ENCODE measurements around the gene ADAMTSL3.

ADAMTSL3 gene

DNA sequence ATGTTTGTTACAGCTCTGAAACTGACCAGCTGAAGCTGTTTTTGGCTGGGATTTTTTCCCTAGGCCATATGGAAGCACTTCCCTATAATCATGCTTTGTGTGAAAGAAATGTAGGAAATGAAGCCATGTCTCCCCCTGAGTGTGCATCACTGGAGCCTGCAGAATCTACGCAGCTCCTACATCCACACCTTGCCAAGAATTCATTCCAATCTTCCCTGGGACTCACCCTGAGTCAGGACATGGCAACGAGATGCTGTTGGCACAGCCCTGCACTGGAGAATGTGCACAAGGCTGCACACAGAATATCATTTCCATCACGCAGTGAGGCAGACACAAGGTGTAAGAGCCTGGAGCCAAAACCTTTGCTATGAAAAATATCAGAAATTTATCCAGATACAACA is 189.5 kb downstream of the ADAMTSL3 start:
- H3K4me1 ChIP-seq (ENCODE audit: insufficient read depth, low read length), result no peaks in the 10 kb centered on the region
- no peaks in the 10 kb centered on the region for H3K36me3 ChIP-seq (ENCODE audit: insufficient read depth, low read length)
- H2AFZ ChIP-seq (ENCODE audit: low read depth, low read length), result no peak overlapping the region
- H3K4me3 ChIP-seq (ENCODE audit: low read length), result no peak overlapping the region
- peaks cover 5% of the 10 kb centered on the region for H3K27me3 ChIP-seq (ENCODE audit: insufficient read depth, low read length)
- H3K9me3 ChIP-seq (ENCODE audit: low read length), result no peaks in the 10 kb centered on the region

DNA sequence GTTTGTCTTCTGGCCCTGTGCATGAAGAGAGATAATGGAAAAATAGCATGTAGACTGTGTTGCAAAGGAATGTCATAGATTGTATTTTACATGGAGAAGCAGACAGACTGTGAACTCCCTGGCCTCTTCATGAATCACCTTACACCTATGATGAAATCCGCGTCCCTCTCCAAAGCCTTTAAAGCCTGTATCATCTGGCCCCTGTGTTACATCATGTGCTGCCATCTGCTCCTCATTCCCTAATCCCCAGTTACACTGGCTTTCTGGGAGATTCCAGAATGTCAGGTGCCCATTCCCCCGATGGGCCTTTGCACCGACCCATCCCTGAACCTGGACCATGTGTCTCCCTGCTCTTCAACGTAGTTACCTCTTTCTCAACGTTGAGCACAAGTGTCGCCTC is 190.8 kb downstream of the ADAMTSL3 start:
- Histone ChIP-seq H3K4me3 (ENCODE audit: low read length) (no peak overlapping the region), H3K4me1 (ENCODE audit: insufficient read depth, low read length) (no peaks in the 10 kb centered on the region), H3K9me3 (ENCODE audit: low read length) (no peaks in the 10 kb centered on the region), H3K36me3 (ENCODE audit: insufficient read depth, low read length) (no peaks in the 10 kb centered on the region), H2AFZ (ENCODE audit: low read depth, low read length) (no peak overlapping the region), H3K27me3 (ENCODE audit: insufficient read depth, low read length) (no peaks in the 10 kb centered on the region)

DNA sequence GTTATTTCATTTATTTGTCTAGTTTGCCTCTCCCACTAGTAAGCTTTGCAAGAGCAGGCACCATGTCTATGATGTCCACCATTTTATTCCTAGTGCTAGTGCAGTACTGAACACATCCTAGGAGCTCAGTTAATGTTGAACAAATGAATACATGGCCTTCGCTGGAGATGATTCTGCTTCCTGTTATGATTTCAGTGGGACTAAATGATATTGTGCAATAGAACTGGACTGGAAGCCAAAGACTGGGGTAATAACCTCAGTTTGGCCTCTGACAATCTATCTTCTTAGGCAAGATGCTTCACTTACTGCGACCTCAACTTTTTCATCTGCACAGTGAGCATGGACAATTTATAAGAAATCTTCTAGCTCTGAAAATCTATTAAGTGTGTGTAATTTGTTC is 191.3 kb downstream of the ADAMTSL3 start:
- Histone ChIP-seq H3K4me1 (ENCODE audit: insufficient read depth, low read length) (no peaks in the 10 kb centered on the region), H3K4me3 (ENCODE audit: low read length) (no peak overlapping the region), H3K9me3 (ENCODE audit: low read length) (no peaks in the 10 kb centered on the region), H3K36me3 (ENCODE audit: insufficient read depth, low read length) (no peaks in the 10 kb centered on the region), H2AFZ (ENCODE audit: low read depth, low read length) (no peak overlapping the region), H3K27me3 (ENCODE audit: insufficient read depth, low read length) (no peaks in the 10 kb centered on the region)

DNA sequence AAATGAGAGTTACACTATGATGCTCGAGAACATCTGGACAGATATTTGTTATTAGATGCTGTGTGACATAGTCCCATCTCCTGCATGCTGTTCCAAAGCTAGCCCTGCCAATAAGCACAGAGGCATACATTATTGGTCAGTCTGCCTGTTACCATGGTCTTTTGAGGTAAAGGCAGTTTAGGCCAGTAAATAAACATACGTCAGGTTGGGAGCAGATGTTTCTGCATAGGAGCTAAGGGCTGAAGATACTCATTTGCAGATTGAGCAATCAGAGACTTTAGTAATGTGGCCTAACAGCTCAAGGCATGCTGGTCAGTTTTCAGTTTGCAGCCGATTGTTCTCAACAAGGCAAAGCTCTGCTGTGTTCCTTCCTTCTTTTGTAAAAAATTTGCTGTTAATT is 192.9 kb downstream of the ADAMTSL3 start:
- H3K27me3 ChIP-seq (ENCODE audit: insufficient read depth, low read length), result no peaks in the 10 kb centered on the region
- no peaks in the 10 kb centered on the region for H3K36me3 ChIP-seq (ENCODE audit: insufficient read depth, low read length)
- H2AFZ ChIP-seq (ENCODE audit: low read depth, low read length), result no peak overlapping the region
- no peaks in the 10 kb centered on the region for H3K9me3 ChIP-seq (ENCODE audit: low read length)
- no peak overlapping the region for H3K4me3 ChIP-seq (ENCODE audit: low read length)
- H3K4me1 ChIP-seq (ENCODE audit: insufficient read depth, low read length), result no peaks in the 10 kb centered on the region

DNA sequence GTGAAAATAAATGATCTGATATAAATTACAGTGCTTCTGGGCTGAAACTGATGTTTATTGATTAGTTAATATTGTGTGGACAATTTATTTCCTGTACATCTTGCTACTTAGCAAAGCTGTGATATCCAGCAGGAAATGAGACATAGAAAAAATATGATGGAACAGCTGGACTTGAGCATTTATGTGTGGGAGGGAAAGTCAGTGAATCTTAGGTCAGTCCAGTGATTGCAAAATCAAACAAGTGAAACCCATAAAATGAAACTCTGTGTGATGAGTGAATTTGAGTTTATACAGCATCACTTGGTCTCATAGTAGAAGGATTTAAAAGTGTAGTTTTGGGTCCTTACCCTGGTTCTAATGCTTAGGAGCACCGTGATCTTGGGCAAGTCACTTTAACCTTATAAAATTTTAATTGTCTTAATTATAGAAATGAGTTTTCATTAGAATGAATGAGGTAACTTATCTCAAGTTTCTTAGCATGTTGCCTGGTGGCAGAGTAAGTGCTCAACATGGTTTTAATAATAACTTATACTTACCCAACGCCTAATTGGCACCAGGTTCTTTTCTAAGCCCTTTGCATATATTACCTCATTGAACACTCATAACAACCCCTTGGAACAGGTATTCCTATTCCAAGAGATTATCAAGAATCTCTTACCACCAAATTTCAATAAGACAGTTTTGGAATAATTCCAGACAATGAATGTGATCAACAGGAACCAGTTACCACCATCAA is 194.6 kb downstream of the ADAMTSL3 start:
- Histone ChIP-seq H3K4me1 (ENCODE audit: insufficient read depth, low read length) (no peaks in the 10 kb centered on the region), H3K4me3 (ENCODE audit: low read length) (no peak overlapping the region), H3K36me3 (ENCODE audit: insufficient read depth, low read length) (no peaks in the 10 kb centered on the region)

DNA sequence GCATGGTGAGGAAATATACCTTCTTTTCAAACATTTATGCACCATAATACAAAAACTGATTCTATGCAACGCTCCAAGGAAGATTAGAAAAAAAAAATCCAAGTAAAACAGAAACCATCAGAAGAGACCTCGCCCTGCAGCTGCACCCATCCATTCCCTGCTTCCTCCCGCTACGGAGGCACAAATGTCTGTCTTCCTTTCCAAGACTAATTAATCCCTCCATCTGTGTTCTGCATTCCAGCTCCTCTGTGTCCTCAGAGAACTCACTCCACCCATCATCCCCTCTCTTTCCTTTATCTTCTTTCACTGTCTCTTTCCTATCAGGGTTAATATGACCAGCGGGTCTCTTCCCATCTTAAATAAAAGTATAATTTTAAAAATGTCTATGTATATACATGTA is 196.1 kb downstream of the ADAMTSL3 start:
- Histone ChIP-seq H3K27me3 (ENCODE audit: insufficient read depth, low read length) (no peaks in the 10 kb centered on the region), H3K4me3 (ENCODE audit: low read length) (no peak overlapping the region), H2AFZ (ENCODE audit: low read depth, low read length) (no peak overlapping the region), H3K36me3 (ENCODE audit: insufficient read depth, low read length) (no peaks in the 10 kb centered on the region), H3K9me3 (ENCODE audit: low read length) (no peaks in the 10 kb centered on the region), H3K4me1 (ENCODE audit: insufficient read depth, low read length) (no peaks in the 10 kb centered on the region)

More for the DNA sequence above, 194.6 kb downstream of the ADAMTSL3 start:
- no peaks in the 10 kb centered on the region for H3K27me3 ChIP-seq (ENCODE audit: insufficient read depth, low read length)
- H2AFZ ChIP-seq (ENCODE audit: low read depth, low read length), result no peak overlapping the region
- no peaks in the 10 kb centered on the region for H3K9me3 ChIP-seq (ENCODE audit: low read length)

DNA sequence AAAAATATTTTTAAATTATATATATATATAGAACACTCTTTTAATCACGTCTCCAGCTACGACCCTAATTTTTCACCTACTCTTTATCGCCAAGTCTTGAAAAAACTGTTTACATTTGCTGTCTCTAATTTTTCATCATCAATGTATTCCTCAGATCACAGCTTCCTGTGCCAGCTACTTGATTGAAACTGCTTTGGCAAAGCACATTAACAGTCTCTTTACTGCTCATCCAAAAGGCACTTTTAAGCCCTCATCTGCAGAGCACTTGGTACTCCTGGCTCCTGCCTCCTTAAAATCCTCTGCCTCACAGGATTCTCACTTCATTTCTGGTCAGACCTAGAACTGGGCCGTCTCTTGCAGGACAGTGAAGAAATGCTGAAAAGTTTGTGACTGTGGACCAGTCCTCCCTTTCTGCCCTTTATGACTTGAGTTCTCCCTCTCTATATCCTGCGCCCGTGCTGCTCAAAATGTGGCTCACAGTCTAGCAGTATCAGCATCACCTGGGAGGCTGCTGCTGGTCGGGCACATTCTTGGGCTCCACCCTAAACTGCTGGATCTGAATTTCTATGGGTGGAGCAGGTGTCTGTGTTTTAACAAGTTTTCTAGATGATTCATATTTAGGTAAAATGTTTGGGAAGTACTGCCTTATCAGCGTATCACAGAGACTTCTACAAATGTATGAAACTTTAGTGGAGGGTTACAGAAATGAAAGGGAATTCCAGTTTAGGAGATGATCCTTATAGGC is 196.8 kb downstream of the ADAMTSL3 start:
- H3K36me3 ChIP-seq (ENCODE audit: insufficient read depth, low read length), result no peaks in the 10 kb centered on the region
- no peaks in the 10 kb centered on the region for H3K4me1 ChIP-seq (ENCODE audit: insufficient read depth, low read length)
- H3K27me3 ChIP-seq (ENCODE audit: insufficient read depth, low read length), result no peaks in the 10 kb centered on the region
- H3K9me3 ChIP-seq (ENCODE audit: low read length), result no peaks in the 10 kb centered on the region
- no peak overlapping the region for H3K4me3 ChIP-seq (ENCODE audit: low read length)
- H2AFZ ChIP-seq (ENCODE audit: low read depth, low read length), result no peak overlapping the region

DNA sequence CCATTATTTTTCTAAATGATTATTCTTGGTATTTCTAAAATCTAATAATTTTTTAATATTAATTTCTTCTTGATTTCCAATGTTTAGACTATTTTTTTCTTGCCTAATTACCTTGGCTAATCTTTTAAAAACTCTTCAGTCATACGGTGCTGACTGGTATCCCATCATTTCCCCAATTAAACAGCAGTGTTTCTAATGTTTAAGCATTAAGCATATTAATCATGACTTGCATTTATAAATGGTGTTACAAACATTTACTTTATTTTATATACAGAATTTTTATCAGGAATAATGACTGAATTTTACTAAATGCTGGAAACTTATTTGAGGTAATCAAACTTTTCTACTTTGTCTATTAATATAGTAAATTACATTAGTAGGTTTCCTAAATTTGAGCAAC is 199.3 kb downstream of the ADAMTSL3 start:
- H3K4me3 ChIP-seq (ENCODE audit: low read length), result no peak overlapping the region
- no peaks in the 10 kb centered on the region for H3K36me3 ChIP-seq (ENCODE audit: insufficient read depth, low read length)
- H2AFZ ChIP-seq (ENCODE audit: low read depth, low read length), result no peak overlapping the region
- no peaks in the 10 kb centered on the region for H3K9me3 ChIP-seq (ENCODE audit: low read length)
- no peaks in the 10 kb centered on the region for H3K4me1 ChIP-seq (ENCODE audit: insufficient read depth, low read length)
- H3K27me3 ChIP-seq (ENCODE audit: insufficient read depth, low read length), result no peaks in the 10 kb centered on the region

DNA sequence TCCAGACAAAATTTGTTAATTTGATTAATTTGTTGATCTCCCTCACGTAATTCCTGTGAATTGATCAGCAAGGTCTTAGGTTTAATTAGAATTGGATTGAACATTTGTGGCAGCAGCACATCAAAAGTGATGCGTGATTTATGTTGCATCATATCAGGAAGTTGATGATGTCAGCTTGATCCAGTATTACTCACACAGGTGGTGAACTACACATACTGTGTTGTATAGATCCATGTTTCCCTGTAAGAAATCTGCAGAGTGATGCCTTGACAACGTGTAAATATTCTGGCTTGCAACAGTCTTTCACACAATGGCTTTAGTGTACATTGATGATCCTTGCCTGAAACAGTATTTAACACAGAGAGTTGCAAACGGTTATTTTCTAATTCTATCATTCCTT is 200.4 kb downstream of the ADAMTSL3 start:
- Histone ChIP-seq H3K36me3 (ENCODE audit: insufficient read depth, low read length) (no peaks in the 10 kb centered on the region), H3K27me3 (ENCODE audit: insufficient read depth, low read length) (no peaks in the 10 kb centered on the region), H3K4me1 (ENCODE audit: insufficient read depth, low read length) (no peaks in the 10 kb centered on the region), H3K9me3 (ENCODE audit: low read length) (no peaks in the 10 kb centered on the region), H3K4me3 (ENCODE audit: low read length) (no peak overlapping the region), H2AFZ (ENCODE audit: low read depth, low read length) (no peak overlapping the region)

DNA sequence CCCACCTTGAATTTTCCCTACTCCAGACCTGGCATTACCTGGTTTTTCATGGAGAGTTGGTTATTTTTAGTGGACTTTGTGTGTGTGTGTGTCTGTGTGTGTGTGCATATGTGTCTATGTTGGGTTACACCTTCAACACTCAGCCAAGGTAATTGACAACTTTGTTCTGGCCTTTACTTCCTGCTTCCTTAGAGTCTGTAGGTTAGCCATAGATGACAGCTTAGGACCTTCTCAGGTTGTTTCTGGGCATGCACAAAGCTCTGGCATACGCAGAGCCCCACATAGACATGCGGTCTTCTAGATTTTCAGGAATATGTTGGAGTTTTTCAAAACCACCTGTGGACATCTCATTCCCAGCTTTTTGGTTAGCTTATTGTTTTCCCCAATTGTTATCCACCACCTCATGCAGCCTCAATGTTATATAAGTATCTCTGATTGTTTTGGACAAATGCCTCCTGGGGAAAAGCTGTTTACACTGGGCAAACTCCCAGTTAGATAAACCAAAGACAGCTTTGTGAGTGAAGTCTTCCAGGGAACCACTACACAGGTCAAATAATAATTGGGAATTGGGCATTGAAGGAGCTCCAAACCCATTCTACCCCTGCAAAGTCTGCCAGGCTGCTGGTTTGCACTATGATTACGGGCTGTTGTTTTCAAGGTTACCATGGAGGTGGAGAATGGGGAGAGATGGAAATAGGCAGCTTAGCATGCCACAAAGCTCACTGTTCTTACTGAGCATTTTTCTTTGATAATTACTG is 201.2 kb downstream of the ADAMTSL3 start:
- no peaks in the 10 kb centered on the region for H3K4me1 ChIP-seq (ENCODE audit: insufficient read depth, low read length)
- no peaks in the 10 kb centered on the region for H3K9me3 ChIP-seq (ENCODE audit: low read length)
- H3K27me3 ChIP-seq (ENCODE audit: insufficient read depth, low read length), result no peaks in the 10 kb centered on the region
- H2AFZ ChIP-seq (ENCODE audit: low read depth, low read length), result no peak overlapping the region
- no peaks in the 10 kb centered on the region for H3K36me3 ChIP-seq (ENCODE audit: insufficient read depth, low read length)
- no peak overlapping the region for H3K4me3 ChIP-seq (ENCODE audit: low read length)

DNA sequence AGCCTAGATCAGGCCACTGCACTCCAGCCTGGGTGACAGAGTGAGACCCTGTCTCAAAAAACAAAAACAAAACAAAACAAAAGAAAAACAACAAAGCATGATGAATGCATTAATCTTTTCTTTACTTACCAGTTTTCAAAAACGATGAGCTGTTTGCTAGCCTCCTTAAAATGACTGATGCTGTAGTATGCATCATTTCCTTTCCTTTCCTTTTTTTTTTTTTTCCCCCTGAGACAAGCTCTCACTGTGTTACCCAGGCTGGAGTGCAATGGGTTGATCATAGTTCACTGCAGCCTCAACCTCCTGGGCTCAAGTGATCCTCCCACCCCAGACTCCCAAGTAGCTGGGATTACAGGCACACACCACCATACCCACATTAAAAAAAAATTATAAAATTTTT is 202.0 kb downstream of the ADAMTSL3 start:
- H3K4me1 ChIP-seq (ENCODE audit: insufficient read depth, low read length), result no peaks in the 10 kb centered on the region
- H3K4me3 ChIP-seq (ENCODE audit: low read length), result no peak overlapping the region
- H3K27me3 ChIP-seq (ENCODE audit: insufficient read depth, low read length), result no peaks in the 10 kb centered on the region
- no peaks in the 10 kb centered on the region for H3K36me3 ChIP-seq (ENCODE audit: insufficient read depth, low read length)
- H2AFZ ChIP-seq (ENCODE audit: low read depth, low read length), result no peak overlapping the region
- H3K9me3 ChIP-seq (ENCODE audit: low read length), result no peaks in the 10 kb centered on the region

DNA sequence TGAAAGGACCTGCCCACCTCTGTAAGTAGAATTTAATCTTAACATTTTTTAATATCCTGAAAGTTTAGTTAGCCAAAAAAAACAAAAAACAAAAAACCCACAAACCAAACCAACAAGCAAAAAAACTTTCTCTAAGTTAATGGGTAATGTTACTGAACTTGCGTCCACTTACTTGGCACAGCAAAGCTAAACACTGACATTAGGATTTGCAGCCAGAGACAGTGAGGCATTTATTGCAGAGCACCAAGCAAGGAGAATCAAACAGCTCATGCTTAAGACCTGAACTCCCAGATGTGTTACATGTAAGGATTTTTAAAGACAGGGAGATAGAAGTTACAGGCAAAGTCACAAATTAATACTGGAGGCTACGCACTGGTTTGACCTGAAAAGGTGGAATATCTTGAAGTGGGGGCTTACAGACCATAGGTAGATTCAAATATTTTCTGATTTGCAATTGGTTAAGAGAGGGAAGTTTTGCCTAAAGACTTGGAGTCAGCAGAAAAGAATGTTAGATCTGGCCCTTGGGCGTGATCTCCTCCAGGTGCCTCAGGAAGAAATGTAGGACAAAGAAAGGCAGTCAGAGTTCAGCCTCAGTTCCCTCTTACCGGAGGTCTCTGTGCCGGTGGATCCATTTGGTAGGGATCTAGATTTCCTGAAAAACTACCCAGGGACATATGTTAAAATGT is 205.0 kb downstream of the ADAMTSL3 start:
- Histone ChIP-seq H3K4me1 (ENCODE audit: insufficient read depth, low read length) (no peaks in the 10 kb centered on the region), H3K27me3 (ENCODE audit: insufficient read depth, low read length) (no peaks in the 10 kb centered on the region), H3K36me3 (ENCODE audit: insufficient read depth, low read length) (no peaks in the 10 kb centered on the region), H3K4me3 (ENCODE audit: low read length) (no peak overlapping the region), H3K9me3 (ENCODE audit: low read length) (no peaks in the 10 kb centered on the region), H2AFZ (ENCODE audit: low read depth, low read length) (no peak overlapping the region)

DNA sequence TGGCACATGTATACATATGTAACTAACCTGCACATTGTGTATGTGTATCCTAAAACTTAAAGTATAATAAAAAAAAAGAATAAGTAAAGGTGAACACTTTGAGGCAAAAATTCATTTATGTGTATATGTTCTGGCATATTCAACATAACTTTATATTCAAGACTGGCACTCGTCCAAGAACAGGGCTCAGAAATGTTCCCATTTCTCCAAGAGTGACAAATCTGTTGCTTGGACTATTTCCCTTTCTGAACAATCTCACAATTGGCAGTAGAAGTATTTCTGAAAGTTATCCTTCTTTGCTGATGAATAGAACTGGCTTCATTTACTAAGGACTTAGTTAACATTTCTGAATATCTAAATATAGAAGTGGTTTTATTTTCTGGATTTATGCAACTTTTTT is 212.8 kb downstream of the ADAMTSL3 start:
- no peaks in the 10 kb centered on the region for H3K27me3 ChIP-seq (ENCODE audit: insufficient read depth, low read length)
- H3K4me1 ChIP-seq (ENCODE audit: insufficient read depth, low read length), result no peaks in the 10 kb centered on the region
- no peak overlapping the region for H3K4me3 ChIP-seq (ENCODE audit: low read length)
- no peaks in the 10 kb centered on the region for H3K9me3 ChIP-seq (ENCODE audit: low read length)
- H3K36me3 ChIP-seq (ENCODE audit: insufficient read depth, low read length), result no peaks in the 10 kb centered on the region
- H2AFZ ChIP-seq (ENCODE audit: low read depth, low read length), result no peak overlapping the region
